Retinal pigment epithelial cell (primary cell): ENCODE measurements around the gene PIP5KL1.

Experiments used
- DNase-seq: peaks from one replicate; pipeline ENCODE4 v3.0.0-alpha.2; 2010; ENCODE audit warnings: low read depth
- H3K4me3 ChIP-seq: 2 replicates; pipeline ENCODE4 v1.5.1; 2011; ENCODE audit warnings: mild to moderate bottlenecking, low read length, control low read depth, moderate library complexity
- TF ChIP-seq, protein P1 (sequence below): conservative IDR thresholded peaks from 2 replicates; pipeline ENCODE4 v1.5.1; 2011; ENCODE audit warnings: low read depth, low read length, control low read depth, inconsistent platforms

The PIP5KL1 gene

GRCh38 chr9:127910613-127911205, 19.9 kb downstream of the PIP5KL1 start:
- H3K4me3 ChIP-seq: no peak overlapping the region
- no peak for DNase-seq
- TF ChIP-seq, protein P1, sequence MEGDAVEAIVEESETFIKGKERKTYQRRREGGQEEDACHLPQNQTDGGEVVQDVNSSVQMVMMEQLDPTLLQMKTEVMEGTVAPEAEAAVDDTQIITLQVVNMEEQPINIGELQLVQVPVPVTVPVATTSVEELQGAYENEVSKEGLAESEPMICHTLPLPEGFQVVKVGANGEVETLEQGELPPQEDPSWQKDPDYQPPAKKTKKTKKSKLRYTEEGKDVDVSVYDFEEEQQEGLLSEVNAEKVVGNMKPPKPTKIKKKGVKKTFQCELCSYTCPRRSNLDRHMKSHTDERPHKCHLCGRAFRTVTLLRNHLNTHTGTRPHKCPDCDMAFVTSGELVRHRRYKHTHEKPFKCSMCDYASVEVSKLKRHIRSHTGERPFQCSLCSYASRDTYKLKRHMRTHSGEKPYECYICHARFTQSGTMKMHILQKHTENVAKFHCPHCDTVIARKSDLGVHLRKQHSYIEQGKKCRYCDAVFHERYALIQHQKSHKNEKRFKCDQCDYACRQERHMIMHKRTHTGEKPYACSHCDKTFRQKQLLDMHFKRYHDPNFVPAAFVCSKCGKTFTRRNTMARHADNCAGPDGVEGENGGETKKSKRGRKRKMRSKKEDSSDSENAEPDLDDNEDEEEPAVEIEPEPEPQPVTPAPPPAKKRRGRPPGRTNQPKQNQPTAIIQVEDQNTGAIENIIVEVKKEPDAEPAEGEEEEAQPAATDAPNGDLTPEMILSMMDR: peak; percentile 20

DNA sequence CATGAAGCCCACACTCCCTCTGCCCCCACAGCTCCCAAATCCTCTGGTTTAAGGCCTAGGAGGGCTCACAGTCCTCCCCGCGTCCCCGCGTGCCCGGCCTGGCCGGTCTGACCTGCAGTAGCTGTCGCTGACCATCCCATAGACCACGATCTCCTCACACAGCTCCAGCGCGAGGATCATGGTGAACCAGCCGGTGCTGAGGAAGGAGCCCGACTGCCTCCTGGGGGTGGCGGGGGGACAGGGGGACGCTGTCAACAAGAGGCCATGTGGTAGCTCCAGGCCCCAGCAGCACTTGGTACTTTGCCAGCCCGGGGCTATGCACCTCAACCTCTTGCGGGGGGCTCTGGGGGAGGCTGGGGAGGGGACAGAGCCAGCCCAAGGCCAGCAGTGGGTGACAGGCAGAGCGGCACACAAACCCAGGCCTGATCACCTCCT, 20.7 kb downstream of the PIP5KL1 start:
- no peak for DNase-seq
- TF ChIP-seq, protein P1: no peak
- H3K4me3 ChIP-seq: no peak overlapping the region

- no peak overlapping the region for H3K4me3 ChIP-seq
- TF ChIP-seq, protein P1: no peak
- DNase-seq: no peak
Measured at GRCh38 chr9:127908660-127908926, 22.0 kb downstream of the PIP5KL1 start.

DNA sequence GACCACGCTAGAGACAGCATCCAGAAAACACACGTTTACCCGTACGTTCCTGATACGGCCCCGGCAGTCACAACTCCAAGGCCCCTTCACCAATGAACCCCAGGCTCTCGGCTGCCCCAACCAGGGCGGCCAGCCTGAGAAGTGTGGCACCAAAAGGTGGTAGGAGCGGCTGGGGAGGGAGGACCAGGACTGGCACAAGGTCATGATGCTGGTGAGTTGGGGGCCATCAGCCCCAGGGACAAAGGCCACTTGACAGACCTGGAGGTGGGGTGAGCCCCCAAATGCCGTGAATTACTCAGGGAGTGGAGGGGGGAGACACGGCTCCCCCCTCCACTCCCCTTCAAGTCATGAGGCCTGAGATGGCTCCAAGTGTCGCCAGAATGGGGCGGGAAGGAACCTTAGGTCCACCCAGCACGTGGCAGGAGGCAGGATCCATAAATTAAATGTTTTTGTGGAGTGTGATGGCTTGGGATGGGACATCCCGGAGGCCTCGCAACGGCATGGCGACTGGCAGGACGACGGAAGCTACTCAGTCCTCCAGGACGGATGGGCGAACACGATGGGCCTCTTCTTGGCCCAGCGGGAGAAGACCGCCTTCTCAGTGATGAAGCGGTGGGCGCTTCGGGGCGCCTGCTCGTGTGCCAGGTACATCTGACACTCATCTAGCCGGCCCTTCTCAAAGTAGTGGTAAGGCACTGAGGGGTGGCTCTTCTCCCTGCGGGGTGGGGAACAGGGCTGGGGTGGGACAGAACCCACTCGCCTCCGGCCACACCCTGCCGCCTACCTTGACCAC, 22.5 kb downstream of the PIP5KL1 start:
- TF ChIP-seq, protein P1: no peak
- H3K4me3 ChIP-seq: no peak overlapping the region
- DNase-seq: no peak

DNA sequence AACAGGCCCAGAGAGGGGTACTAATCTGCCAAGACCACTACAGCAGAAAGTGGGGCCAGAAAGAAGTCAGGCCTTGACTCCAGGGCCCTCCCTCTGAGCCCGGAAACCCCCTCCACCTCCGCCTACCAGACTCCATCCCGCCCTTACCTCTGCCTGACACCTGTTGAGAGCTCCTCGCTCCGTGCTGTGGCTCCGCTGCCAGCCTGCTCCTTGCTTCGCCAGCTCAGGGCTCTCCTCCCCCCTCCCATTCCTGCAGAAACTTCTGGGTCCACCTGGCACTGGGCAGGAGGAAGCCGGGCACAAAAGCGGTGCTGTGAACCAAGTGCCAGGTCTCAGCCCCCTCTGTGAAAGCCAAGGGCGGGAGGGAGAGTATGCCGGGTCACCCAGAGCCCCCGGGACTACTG, 24.8 kb downstream of the PIP5KL1 start:
- H3K4me3 ChIP-seq: no peak overlapping the region
- TF ChIP-seq, protein P1: no peak
- no peak for DNase-seq

DNA sequence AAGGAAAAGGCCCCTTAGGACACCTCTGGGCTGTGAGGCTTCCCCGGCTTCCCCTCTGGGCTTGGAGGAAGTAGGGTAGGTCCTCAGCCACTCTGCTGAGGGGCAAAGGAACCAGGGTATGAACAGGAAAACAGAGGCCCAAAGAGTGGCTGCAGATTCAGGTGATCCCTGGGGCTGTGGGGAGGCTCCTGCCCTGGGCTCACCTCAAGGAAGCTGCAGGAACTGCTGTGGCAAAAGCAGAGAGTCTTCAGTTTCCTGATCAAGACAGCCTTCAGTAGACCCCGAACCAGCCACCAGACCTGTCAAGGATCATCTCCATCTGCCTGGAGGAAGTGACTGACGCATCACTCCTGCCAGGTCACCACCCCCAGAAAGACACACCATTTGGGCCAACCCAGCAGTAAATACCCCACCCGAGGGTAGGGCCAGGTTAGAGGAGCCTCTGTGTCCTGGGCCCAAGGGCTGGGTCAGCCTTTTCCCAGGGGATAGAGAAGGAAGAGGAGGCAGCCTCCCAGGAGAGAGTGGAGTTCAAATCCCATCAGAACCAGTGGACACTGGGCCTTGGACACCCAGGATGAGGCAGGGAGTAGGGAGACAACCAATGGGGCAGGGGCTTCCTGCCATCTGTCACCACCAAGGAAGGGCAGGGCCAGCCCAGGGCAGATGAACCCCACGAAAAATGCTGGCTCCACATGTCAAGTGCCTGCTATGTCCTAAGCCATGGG, 25.4 kb downstream of the PIP5KL1 start:
- TF ChIP-seq, protein P1: no peak
- DNase-seq: no peak
- no peak overlapping the region for H3K4me3 ChIP-seq
